ENCODE data around the gene ITGA11.

Gene ITGA11

GRCh38 chr15:68369931-68370767, 61.8 kb downstream of the ITGA11 start:
- DNase-seq = no peak

- no peak for DNase-seq
These were observed 63.1 kb downstream of the ITGA11 start for GRCh38 chr15:68368731-68369435.

- no peak for DNase-seq
These were observed 64.0 kb downstream of the ITGA11 start for GRCh38 chr15:68367992-68368391.

GRCh38 chr15:68367226-68367625, 64.7 kb downstream of the ITGA11 start:
- DNase-seq = no peak

DNA sequence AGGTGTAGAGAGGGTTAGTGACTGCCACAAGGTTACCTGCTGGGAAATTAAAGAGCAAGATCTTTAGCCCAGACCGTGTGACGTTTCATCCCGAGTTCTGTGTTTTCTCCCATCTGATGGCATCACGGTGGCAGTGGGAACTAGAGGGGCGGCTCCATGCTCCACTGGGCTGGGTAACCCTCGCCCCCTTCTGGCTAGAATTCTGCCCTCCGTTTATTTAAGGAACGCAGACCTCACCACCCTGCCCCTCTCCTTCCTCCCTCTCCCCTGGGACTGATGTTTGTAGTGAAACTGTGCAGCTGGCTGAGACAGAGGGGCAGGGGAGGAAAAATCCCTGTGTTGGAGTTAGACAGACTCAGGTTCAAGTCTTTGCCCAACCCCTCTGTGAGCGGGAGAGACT, 65.6 kb downstream of the ITGA11 start:
- no peak for DNase-seq

DNA sequence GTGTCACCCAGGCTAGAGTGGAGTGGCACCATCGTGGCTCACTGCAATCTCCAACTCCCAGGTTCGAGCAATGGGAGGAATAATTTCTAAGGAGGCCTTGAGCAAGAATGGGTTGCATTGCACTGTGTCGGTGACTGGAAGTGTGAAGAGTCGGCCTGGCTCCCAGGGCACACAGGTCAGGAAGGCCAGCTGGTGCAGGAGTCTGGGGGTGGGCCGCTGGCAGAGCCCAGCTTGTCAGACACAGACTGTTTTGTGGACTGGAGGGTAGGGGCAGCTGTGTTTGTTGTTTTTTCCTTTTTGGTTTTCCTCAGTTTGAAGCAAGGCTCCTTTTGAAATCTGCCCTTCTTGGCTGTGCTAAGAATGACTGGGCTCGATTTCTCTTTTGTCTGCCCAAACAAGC, 66.2 kb downstream of the ITGA11 start:
- no peak for DNase-seq

GRCh38 chr15:68365140-68365745, 66.7 kb downstream of the ITGA11 start:
- DNase-seq = no peak

- DNase-seq = no peak
These were observed 67.3 kb downstream of the ITGA11 start for GRCh38 chr15:68364660-68365035.

GRCh38 chr15:68364028-68364659, 67.8 kb downstream of the ITGA11 start:
- DNase-seq = no peak

- DNase-seq = no peak
These were observed 68.6 kb downstream of the ITGA11 start for GRCh38 chr15:68363353-68363752.

GRCh38 chr15:68362537-68363126, 69.3 kb downstream of the ITGA11 start:
- DNase-seq = no peak

- no peak for DNase-seq
These were observed 71.2 kb downstream of the ITGA11 start for GRCh38 chr15:68360721-68361120.

DNA sequence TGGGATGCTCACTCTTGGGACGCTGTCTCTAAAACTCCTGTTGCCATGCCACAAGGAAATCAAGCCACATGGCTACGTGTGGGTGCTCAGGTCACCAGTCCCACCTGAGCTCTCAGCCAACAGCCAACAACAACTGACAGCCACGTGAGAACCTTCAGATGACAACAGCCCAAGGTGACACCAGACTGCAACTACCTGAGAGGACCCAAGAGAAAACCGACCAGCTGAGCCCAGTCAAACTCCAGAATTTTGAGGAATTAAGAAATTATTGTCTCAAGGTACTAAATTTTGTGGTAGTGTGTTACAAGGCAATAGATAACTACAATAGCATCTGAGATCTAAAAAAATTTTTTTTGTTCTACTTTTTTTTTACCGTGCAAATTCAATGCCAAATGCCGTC, 75.2 kb downstream of the ITGA11 start:
- DNase-seq = no peak

- no peak for DNase-seq
These were observed 77.0 kb downstream of the ITGA11 start for GRCh38 chr15:68354923-68355322.

DNA sequence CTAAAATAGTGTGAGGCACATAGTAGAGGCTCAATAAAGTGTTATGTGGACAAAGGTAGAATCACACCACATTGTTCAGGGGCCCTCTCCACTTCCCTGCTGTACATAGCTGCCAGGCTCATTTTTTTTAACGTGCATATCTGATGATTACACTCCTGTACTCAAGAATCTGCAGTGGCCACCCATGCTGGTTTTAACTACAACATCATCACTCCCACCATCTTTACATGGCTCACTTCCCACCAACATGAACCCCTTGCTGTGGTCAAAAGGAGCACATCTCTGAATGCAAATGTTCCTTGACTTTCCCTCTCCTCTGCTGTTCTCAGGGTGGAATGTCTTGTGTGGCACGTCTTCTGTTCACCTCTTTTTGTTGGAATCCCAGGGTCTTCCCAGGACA, 77.7 kb downstream of the ITGA11 start:
- DNase-seq = no peak

DNA sequence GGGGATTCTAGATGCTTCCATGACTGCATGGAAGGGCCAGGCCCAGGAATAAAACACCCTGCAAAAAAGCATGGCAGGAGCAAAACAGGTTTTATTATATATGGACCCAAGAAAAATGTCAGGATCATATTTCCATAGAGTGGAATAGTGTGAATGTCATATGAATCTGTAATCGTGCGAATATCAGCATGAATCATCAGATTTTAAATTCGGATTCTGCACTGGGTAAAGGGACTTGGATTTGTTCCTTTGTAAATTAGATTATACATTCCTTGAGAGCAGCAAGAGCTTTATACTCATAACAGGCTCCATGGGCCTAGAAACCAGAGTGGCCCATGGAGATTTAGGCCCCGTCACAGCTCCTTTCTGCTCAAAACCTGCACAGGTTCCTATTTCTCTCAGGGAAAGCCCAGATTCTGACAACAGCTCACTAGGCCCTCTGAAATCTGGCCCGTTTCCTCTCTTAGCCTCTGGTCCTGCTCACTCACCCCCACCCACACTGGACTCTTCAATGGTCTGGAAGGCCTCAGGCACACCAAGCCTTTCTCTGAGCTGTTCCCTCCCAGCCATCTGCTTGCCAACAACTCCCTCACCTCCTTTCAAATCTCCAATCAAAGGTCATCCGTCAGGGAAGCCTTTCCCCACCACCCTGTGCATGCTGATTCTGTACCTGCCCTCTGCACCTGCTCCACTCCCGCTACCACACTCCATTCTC, 78.4 kb downstream of the ITGA11 start:
- no peak for DNase-seq

DNA sequence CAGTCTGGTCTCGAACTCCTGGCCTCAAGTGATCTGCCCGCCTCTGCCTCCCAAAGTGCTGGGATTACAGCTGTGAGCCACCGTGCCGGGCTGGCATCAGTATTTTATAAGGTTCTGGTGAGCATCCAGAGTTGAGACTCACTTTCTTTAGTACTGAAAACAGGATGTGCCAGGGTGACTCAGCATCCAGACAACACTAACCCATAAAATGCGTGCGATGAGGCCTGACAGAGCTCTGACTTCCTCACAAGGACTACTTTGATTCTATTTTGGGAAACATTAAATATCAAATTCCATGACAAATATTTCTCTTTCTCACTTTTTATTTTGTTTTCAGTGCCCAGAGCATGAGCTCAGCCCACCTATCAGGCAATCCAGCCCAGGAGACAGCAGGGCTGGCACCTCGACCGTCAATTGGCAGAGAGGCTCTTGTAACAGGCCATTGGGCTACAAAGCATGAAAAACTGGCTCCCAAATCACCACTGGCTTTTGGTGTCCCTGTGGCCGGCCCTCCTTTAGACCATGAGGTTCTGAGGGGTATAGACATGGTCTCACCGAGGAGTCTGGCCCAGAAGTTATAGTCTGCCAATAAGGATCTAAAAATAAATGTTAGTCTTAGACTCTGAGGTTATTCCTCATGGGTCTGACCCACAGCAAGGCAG, 79.4 kb downstream of the ITGA11 start:
- DNase-seq = no peak

- DNase-seq = no peak
These were observed 82.8 kb downstream of the ITGA11 start for GRCh38 chr15:68349151-68349550.

DNA sequence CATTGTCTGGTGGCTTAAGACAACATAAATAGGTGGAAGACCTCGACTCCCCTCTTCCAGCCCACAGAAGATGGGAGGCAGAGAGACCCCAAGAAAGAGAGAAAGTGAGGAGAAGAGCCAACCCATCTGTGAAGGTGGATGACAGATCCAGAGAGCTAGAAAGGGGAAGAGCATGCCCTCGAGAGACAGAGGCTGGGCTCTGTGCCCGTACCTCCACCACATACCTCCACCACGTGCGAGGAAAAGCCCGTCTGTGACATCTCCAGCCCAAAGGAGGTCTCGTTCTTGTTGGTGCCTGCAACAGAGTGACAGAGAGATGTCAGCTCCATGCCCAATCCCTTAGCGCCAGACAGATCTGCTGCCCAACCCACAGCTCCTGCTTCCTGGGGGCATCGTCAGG, 83.4 kb downstream of the ITGA11 start:
- no peak for DNase-seq

- DNase-seq = no peak
These were observed 83.9 kb downstream of the ITGA11 start for GRCh38 chr15:68348081-68348480.

DNA sequence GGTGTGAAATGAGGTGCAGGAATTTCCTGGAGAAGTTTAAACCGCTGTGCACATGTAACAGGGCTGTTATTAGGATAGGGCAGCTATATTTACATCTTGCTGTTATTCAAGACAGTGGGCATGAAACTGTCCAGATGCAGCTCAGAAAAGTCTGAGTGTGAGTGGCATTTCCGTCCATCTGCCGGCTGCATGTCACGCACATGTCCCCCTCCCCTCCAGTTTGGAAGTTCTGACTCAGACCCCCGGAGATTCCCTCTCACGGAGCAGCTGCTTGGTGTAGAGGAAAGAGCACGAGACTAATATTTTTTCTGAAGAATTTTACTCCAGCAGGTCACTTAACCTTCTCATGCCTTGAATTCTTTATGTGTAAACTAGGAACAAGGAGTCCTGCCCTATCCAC, 84.6 kb downstream of the ITGA11 start:
- DNase-seq = no peak

GRCh38 chr15:68346979-68347378, 85.0 kb downstream of the ITGA11 start:
- no peak for DNase-seq

All from NCI-H187 treated with DMSO at 0.1 percent for 48 hours (cell line).